GM23338 (cell line): ENCODE results near the gene CITED1. TPM values are rescaled to one million over a fixed set of nuclear protein-coding genes. Genes with fewer than 3 reads are reported as not detected.

ENCODE experiments used
- CTCF ChIP-seq, 2 experiments: fragments of 200-600 bp in 1 of 2; sonication (generic) in 1 of 2; conservative IDR thresholded peaks; 2 replicates each; pipeline versions ENCODE4 v1.5.1 to v1.6.1; 2016 to 2017; ENCODE audit warnings: antibody characterized with exemption in 2 of 2, low read depth in 2 of 2, mild to moderate bottlenecking in 2 of 2, moderate library complexity in 1 of 2
- EZH2 ChIP-seq: fragments of 200-600 bp; sonication (generic); IDR thresholded peaks from one replicate; pipeline ENCODE4 v1.8.0; 2017; ENCODE audit warnings: antibody characterized with exemption, mild to moderate bottlenecking, low read depth; ENCODE audit not compliant: unreplicated experiment
- EZH2phosphoT487 ChIP-seq: fragments of 200-600 bp; sonication (generic); IDR thresholded peaks from one replicate; pipeline ENCODE4 v1.8.1; 2018; ENCODE audit warnings: antibody characterized with exemption; ENCODE audit not compliant: unreplicated experiment
- JUNB ChIP-seq: IDR thresholded peaks from one replicate; pipeline ENCODE4 v1.6.1; 2016; ENCODE audit warnings: antibody characterized with exemption; ENCODE audit not compliant: unreplicated experiment
- POLR2AphosphoS5 ChIP-seq: IDR thresholded peaks from 2 replicates; pipeline ENCODE4 v1.6.1; 2016; ENCODE audit warnings: antibody characterized with exemption, low read depth
- REST ChIP-seq: IDR thresholded peaks from one replicate; pipeline ENCODE4 v1.6.1; 2018; ENCODE audit warnings: antibody characterized with exemption; ENCODE audit not compliant: unreplicated experiment
- STAT1 ChIP-seq: IDR thresholded peaks from one replicate; pipeline ENCODE4 v1.6.1; 2016; ENCODE audit warnings: antibody characterized with exemption; ENCODE audit not compliant: unreplicated experiment
- polyA plus RNA-seq: library from polyadenylated mRNA; unstranded; fragments of >200 nt; fragmentation: Nextera tagmentation; extraction: Ambion mirVana; gene quantifications from 2 replicates; pipeline ENCODE4 v1.2.1, GENCODE V29; 2016
- total RNA-seq: library from RNA; depleted of rRNA; stranded (reverse); fragments of >200 nt; shearing (Covaris generic); gene quantifications from 2 replicates; pipeline ENCODE4 v1.2.3, GENCODE V29; 2014
- TF ChIP-seq, protein P1 (sequence below): fragments of 250-450 bp; sonication (Bioruptor Pico); IDR thresholded peaks from 2 replicates; pipeline ENCODE4 v1.5.0; 2020; ENCODE audit warnings: mild to moderate bottlenecking, moderate library complexity

CITED1 gene
- total and polyA plus RNA-seq, 2 experiments from 2014 or later, result 0.45 to 1.1 TPM

DNA sequence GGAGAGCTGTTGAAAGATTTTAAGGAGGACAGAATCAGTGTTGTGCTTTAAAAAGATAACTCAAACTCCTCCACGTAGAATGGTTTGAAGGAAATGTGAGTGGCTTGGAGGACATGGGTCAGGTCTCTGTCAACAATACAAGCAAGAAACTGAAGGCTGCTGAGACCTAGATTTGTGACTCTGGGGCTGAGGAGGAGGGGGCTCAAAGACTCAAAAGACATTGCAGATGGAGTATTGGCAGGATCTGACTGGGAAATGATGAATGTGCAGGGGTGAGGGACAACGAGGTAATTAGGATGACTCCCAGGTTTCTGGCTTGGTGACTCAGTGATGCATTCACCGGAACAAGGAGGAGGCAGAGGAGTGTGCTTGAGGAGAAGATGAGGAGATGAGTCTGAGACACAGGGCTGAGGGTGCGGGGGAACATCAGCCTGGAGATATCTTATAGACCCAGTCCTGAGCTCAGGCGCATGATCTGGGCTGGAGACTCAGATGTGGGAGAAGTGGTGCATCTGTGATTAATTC is 25.3 kb downstream of the CITED1 start (continued):
- TF ChIP-seq, protein P1, sequence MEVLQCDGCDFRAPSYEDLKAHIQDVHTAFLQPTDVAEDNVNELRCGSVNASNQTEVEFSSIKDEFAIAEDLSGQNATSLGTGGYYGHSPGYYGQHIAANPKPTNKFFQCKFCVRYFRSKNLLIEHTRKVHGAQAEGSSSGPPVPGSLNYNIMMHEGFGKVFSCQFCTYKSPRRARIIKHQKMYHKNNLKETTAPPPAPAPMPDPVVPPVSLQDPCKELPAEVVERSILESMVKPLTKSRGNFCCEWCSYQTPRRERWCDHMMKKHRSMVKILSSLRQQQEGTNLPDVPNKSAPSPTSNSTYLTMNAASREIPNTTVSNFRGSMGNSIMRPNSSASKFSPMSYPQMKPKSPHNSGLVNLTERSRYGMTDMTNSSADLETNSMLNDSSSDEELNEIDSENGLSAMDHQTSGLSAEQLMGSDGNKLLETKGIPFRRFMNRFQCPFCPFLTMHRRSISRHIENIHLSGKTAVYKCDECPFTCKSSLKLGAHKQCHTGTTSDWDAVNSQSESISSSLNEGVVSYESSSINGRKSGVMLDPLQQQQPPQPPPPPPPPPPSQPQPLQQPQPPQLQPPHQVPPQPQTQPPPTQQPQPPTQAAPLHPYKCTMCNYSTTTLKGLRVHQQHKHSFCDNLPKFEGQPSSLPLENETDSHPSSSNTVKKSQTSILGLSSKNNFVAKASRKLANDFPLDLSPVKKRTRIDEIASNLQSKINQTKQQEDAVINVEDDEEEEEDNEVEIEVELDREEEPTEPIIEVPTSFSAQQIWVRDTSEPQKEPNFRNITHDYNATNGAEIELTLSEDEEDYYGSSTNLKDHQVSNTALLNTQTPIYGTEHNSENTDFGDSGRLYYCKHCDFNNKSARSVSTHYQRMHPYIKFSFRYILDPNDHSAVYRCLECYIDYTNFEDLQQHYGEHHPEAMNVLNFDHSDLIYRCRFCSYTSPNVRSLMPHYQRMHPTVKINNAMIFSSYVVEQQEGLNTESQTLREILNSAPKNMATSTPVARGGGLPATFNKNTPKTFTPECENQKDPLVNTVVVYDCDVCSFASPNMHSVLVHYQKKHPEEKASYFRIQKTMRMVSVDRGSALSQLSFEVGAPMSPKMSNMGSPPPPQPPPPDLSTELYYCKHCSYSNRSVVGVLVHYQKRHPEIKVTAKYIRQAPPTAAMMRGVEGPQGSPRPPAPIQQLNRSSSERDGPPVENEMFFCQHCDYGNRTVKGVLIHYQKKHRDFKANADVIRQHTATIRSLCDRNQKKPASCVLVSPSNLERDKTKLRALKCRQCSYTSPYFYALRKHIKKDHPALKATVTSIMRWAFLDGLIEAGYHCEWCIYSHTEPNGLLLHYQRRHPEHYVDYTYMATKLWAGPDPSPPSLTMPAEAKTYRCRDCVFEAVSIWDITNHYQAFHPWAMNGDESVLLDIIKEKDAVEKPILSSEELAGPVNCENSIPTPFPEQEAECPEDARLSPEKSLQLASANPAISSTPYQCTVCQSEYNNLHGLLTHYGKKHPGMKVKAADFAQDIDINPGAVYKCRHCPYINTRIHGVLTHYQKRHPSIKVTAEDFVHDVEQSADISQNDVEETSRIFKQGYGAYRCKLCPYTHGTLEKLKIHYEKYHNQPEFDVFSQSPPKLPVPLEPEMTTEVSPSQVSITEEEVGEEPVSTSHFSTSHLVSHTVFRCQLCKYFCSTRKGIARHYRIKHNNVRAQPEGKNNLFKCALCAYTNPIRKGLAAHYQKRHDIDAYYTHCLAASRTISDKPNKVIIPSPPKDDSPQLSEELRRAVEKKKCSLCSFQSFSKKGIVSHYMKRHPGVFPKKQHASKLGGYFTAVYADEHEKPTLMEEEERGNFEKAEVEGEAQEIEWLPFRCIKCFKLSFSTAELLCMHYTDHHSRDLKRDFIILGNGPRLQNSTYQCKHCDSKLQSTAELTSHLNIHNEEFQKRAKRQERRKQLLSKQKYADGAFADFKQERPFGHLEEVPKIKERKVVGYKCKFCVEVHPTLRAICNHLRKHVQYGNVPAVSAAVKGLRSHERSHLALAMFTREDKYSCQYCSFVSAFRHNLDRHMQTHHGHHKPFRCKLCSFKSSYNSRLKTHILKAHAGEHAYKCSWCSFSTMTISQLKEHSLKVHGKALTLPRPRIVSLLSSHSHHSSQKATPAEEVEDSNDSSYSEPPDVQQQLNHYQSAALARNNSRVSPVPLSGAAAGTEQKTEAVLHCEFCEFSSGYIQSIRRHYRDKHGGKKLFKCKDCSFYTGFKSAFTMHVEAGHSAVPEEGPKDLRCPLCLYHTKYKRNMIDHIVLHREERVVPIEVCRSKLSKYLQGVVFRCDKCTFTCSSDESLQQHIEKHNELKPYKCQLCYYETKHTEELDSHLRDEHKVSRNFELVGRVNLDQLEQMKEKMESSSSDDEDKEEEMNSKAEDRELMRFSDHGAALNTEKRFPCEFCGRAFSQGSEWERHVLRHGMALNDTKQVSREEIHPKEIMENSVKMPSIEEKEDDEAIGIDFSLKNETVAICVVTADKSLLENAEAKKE (CRISPR knock-in tag), result no peak
- TF ChIP-seq CTCF (conservative IDR thresholded peaks at IDR 0.05; ENCODE audit: low read depth in 2 of 2), result no peak
- TF ChIP-seq REST, result no peak
- no peak for TF ChIP-seq JUNB
- TF ChIP-seq POLR2AphosphoS5, result no peak
- no peak for TF ChIP-seq EZH2
- no peak for TF ChIP-seq EZH2phosphoT487
- TF ChIP-seq STAT1, result no peak
